HL-60 (cell line): Measurements from ENCODE around the gene PBRM1.
"Not testable (repeated sequence)": the region's sequence is repeated elsewhere in the genome, so short reads cannot be mapped to it uniquely, and the experiment has no call there.

Experiments
- GABPA ChIP-seq: IDR thresholded peaks from 2 replicates; pipeline ENCODE4 v1.6.1; 2012; ENCODE audit warnings: low read depth
- TF ChIP-seq, protein P1 (sequence below): IDR thresholded peaks from one replicate; pipeline ENCODE4 v1.5.1; 2011; ENCODE audit warnings: low read length, control low read depth, inconsistent platforms; ENCODE audit not compliant: insufficient read depth

GRCh38 chr3:52526671-52527038 lies 159.1 kb downstream of the PBRM1 start:
- TF ChIP-seq, protein P1, sequence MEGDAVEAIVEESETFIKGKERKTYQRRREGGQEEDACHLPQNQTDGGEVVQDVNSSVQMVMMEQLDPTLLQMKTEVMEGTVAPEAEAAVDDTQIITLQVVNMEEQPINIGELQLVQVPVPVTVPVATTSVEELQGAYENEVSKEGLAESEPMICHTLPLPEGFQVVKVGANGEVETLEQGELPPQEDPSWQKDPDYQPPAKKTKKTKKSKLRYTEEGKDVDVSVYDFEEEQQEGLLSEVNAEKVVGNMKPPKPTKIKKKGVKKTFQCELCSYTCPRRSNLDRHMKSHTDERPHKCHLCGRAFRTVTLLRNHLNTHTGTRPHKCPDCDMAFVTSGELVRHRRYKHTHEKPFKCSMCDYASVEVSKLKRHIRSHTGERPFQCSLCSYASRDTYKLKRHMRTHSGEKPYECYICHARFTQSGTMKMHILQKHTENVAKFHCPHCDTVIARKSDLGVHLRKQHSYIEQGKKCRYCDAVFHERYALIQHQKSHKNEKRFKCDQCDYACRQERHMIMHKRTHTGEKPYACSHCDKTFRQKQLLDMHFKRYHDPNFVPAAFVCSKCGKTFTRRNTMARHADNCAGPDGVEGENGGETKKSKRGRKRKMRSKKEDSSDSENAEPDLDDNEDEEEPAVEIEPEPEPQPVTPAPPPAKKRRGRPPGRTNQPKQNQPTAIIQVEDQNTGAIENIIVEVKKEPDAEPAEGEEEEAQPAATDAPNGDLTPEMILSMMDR = not testable (repeated sequence)
- not testable (repeated sequence) for TF ChIP-seq GABPA
